Gastrocnemius medialis (tissue), 4 donors: Measurements from ENCODE around the gene KRTAP5-3.
"Not testable (repeated sequence)": the region's sequence is repeated elsewhere in the genome, so short reads cannot be mapped to it uniquely, and the experiment has no call there.

Experiments
- POLR2A ChIP-seq, 2 donors: fragments of 450-650 bp; IDR thresholded peaks; one replicate each; pipeline ENCODE4 v1.6.1; 2017; ENCODE audit warnings: antibody characterized with exemption in 2 of 2, mild to moderate bottlenecking in 2 of 2, moderate library complexity in 2 of 2
- TF ChIP-seq, protein P1 (sequence below), 5 experiments: fragments of 450-650 bp in 3 of 5; fragments of 200-600 bp in 2 of 5; sonication (generic) in 2 of 5; IDR thresholded peaks in 4 of 5; conservative IDR thresholded peaks in 1 of 5; 1 replicate in 4 of 5; 2 replicates in 1 of 5; pipeline ENCODE4 v1.5.1; 2016 to 2019; ENCODE audit warnings: antibody characterized with exemption in 5 of 5, mild to moderate bottlenecking in 3 of 5, moderate library complexity in 3 of 5

DNA sequence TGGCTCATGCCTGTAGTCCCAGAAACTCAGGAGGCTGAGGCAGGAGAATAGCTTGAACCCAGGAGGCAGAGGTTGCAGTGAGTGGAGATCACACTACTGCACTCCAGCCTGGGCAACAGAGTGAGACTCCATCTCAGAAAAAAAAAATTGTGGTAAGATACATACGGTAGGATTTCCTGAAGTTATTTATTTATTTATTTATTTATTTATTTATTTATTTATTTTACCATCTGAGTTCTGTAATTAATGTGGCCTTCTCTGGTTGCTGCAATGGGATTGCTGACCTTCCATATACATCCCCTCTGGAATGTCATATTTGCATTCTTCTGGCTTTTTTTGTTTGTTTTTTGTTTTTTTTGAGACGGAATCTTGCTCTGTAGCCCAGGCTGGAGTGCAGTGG, 25.4 kb downstream of the KRTAP5-3 start:
- TF ChIP-seq, protein P1, sequence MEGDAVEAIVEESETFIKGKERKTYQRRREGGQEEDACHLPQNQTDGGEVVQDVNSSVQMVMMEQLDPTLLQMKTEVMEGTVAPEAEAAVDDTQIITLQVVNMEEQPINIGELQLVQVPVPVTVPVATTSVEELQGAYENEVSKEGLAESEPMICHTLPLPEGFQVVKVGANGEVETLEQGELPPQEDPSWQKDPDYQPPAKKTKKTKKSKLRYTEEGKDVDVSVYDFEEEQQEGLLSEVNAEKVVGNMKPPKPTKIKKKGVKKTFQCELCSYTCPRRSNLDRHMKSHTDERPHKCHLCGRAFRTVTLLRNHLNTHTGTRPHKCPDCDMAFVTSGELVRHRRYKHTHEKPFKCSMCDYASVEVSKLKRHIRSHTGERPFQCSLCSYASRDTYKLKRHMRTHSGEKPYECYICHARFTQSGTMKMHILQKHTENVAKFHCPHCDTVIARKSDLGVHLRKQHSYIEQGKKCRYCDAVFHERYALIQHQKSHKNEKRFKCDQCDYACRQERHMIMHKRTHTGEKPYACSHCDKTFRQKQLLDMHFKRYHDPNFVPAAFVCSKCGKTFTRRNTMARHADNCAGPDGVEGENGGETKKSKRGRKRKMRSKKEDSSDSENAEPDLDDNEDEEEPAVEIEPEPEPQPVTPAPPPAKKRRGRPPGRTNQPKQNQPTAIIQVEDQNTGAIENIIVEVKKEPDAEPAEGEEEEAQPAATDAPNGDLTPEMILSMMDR (IDR thresholded peaks at IDR 0.05 in 4 of 5, conservative IDR thresholded peaks at IDR 0.05 in 1 of 5) = not testable (repeated sequence)
- not testable (repeated sequence) for TF ChIP-seq POLR2A (IDR thresholded peaks at IDR 0.05)
